Measurements from ENCODE around the gene KRTAP3-1. TPM values are rescaled to one million over a fixed set of nuclear protein-coding genes. Genes with fewer than 3 reads are reported as not detected.

KRTAP3-1 gene
- total RNA-seq, 1 experiment from 2014 or later = not detected

- TF ChIP-seq ETV6 (CRISPR knock-in tag; IDR thresholded peaks at IDR 0.05) (no peak), NR3C1 (CRISPR knock-in tag; conservative IDR thresholded peaks at IDR 0.05; ENCODE audit: low read depth) (no peak)
Measured at GRCh38 chr17:41015454-41015853, 6.5 kb upstream of the KRTAP3-1 start (continued).

GRCh38 chr17:41013606-41014005, 4.7 kb upstream of the KRTAP3-1 start:
- Mint-ChIP-seq H3K27ac (no peak overlapping the region), H3K36me3 (no peaks in the 10 kb centered on the region), H3K27me3 (ENCODE audit: low read depth) (no peaks in the 10 kb centered on the region), H3K4me3 (no peak overlapping the region), H3K9me3 (no peaks in the 10 kb centered on the region), H3K4me1 (peaks cover 14% of the 10 kb centered on the region)
- DNase-seq (ENCODE audit: low spot score) = no peak
- no peak for ATAC-seq
- no peak for TF ChIP-seq IRF2 (CRISPR knock-in tag; IDR thresholded peaks at IDR 0.05; ENCODE audit: borderline replicate concordance, low read depth)
- TF ChIP-seq USF1 (CRISPR knock-in tag; IDR thresholded peaks at IDR 0.05) = no peak
- TF ChIP-seq ZNF317 (CRISPR knock-in tag; IDR thresholded peaks at IDR 0.05; ENCODE audit: borderline replicate concordance, low read depth) = no peak
- no peak for TF ChIP-seq NFYB (CRISPR knock-in tag; conservative IDR thresholded peaks at IDR 0.05; ENCODE audit: low read depth)
- TF ChIP-seq ERG (CRISPR knock-in tag; IDR thresholded peaks at IDR 0.05) = no peak
- no peak for TF ChIP-seq IRF1 (CRISPR knock-in tag; IDR thresholded peaks at IDR 0.05)
- TF ChIP-seq AR (CRISPR knock-in tag; IDR thresholded peaks at IDR 0.05) = no peak
- TF ChIP-seq KAT7 (CRISPR knock-in tag; IDR thresholded peaks at IDR 0.05; ENCODE audit: borderline replicate concordance) = no peak
- no peak for TF ChIP-seq NR1H2 (CRISPR knock-in tag; IDR thresholded peaks at IDR 0.05)
- no peak for TF ChIP-seq CDX4 (CRISPR knock-in tag; IDR thresholded peaks at IDR 0.05; ENCODE audit: borderline replicate concordance)
- no peak for TF ChIP-seq NFATC4 (CRISPR knock-in tag; IDR thresholded peaks at IDR 0.05)
- no peak for TF ChIP-seq ZNF512 (CRISPR knock-in tag; IDR thresholded peaks at IDR 0.05; ENCODE audit: borderline replicate concordance)
- TF ChIP-seq CREM (CRISPR knock-in tag; IDR thresholded peaks at IDR 0.05) = no peak
- no peak for TF ChIP-seq GABPB1 (CRISPR knock-in tag; IDR thresholded peaks at IDR 0.05)
- no peak for TF ChIP-seq HMGXB4 (CRISPR knock-in tag; IDR thresholded peaks at IDR 0.05)
- no peak for TF ChIP-seq ZMAT4 (CRISPR knock-in tag; IDR thresholded peaks at IDR 0.05)
- TF ChIP-seq NFE2L1 (CRISPR knock-in tag; IDR thresholded peaks at IDR 0.05) = no peak
- no peak for TF ChIP-seq ZNF416 (CRISPR knock-in tag; IDR thresholded peaks at IDR 0.05)
- POLR2A ChIA-PET = no interaction called here
- CTCF ChIA-PET = no interaction called here

Measured in WTC11 (cell line).